Measurements from ENCODE around the gene GRID1.

The GRID1 gene

DNA sequence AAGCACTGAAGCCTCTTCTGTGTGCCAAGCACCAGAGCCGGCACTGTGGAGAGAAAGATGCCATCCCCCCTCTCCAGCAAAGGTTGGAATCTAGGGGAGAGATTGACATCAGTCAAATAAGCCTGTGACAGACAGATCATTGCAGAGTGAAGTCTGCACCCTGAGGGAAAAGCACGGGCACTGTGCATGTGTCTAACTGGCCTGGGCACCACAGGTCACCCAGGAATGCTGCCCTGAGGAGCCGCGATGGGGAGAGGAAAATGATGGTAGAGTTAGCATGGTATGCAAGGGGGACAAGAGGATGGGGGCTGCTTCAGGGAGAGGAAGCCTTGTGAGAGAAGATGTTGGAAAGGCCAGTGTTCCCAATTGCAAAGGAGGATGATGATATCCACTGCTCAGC, 261.0 kb downstream of the GRID1 start:
- H3K27ac ChIP-seq, result no peak overlapping the region
- TF ChIP-seq EZH2 (IDR thresholded peaks at IDR 0.05) (no peak), FOXP2 (optimal IDR thresholded peaks at IDR 0.05; ENCODE audit: control extremely low read depth, extremely low read length, insufficient read depth) (no peak)
- no peak for DNase-seq (ENCODE audit: low read depth, low spot score)

DNA sequence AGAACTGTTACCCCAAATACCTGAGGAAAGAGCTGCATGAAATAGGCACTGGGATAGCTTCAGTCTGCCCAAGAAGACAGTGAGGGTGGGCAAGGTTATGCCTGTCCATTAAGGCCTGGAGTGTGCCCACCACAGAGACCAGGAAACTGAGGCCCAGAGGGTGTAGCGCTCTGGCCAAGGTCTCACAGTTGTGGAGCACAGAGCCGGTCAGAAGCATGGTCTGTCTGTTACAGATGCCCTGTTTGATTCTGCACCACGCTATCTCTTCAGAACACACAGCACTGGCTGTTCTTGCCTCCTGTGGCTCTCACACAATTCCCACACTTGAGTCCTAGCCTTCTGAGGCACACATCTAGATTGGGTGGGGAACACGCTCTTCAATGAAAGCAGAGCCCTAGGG, 261.4 kb downstream of the GRID1 start:
- Histone ChIP-seq H3K9ac (ENCODE audit: insufficient read length) (no peak overlapping the region), H3K36me3 (ENCODE audit: insufficient read depth, low read length) (no peaks in the 10 kb centered on the region), H3K27ac (no peak overlapping the region), H3K9me3 (ENCODE audit: low read depth, low read length) (no peaks in the 10 kb centered on the region), H3K4me3 (no peak overlapping the region)
- TF ChIP-seq FOXP2 (optimal IDR thresholded peaks at IDR 0.05; ENCODE audit: control extremely low read depth, extremely low read length, insufficient read depth) (no peak), POLR2AphosphoS5 (IDR thresholded peaks at IDR 0.05; ENCODE audit: borderline replicate concordance, low read depth, low read length) (no peak), EZH2 (IDR thresholded peaks at IDR 0.05) (no peak)
- DNase-seq (ENCODE audit: low read depth, low spot score), result no peak

More for the DNA sequence above, 261.0 kb downstream of the GRID1 start:
- H3K9ac ChIP-seq (ENCODE audit: insufficient read length), result no peak overlapping the region
- H3K36me3 ChIP-seq (ENCODE audit: insufficient read depth, low read length), result no peaks in the 10 kb centered on the region
- no peak overlapping the region for H3K4me3 ChIP-seq
- no peaks in the 10 kb centered on the region for H3K9me3 ChIP-seq (ENCODE audit: low read depth, low read length)

DNA sequence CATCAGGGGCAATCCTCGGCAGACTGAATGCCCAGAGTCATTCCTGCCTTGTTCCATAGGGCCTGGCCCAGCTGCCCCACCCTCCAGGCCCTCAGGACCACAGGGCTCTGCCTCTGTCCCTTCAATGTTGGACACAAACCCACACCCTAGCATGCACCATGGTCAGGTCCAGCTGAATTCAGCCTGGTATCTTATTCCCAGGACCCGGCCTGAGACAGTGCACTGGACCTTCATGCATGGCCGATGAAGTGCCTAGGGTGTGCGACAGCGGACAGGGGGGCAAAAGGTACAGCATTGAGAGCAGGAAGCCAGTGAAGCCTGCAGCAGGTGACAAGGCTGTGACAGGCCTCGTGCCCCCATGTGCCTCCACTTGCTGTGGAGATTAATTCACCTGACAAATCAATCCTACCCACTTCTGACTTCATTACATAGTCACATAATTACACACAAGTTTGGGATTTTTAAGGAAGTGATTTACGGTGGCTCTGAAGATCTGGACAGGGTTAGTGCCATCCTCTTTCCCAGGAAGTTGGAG, 261.9 kb downstream of the GRID1 start:
- Histone ChIP-seq H3K4me3 (no peak overlapping the region), H3K9ac (ENCODE audit: insufficient read length) (no peak overlapping the region), H3K9me3 (ENCODE audit: low read depth, low read length) (no peaks in the 10 kb centered on the region), H3K27ac (no peak overlapping the region), H3K36me3 (ENCODE audit: insufficient read depth, low read length) (no peaks in the 10 kb centered on the region)
- TF ChIP-seq POLR2AphosphoS5 (IDR thresholded peaks at IDR 0.05; ENCODE audit: borderline replicate concordance, low read depth, low read length) (no peak), EZH2 (IDR thresholded peaks at IDR 0.05) (no peak), FOXP2 (optimal IDR thresholded peaks at IDR 0.05; ENCODE audit: control extremely low read depth, extremely low read length, insufficient read depth) (no peak)
- DNase-seq (ENCODE audit: low read depth, low spot score), result no peak

DNA sequence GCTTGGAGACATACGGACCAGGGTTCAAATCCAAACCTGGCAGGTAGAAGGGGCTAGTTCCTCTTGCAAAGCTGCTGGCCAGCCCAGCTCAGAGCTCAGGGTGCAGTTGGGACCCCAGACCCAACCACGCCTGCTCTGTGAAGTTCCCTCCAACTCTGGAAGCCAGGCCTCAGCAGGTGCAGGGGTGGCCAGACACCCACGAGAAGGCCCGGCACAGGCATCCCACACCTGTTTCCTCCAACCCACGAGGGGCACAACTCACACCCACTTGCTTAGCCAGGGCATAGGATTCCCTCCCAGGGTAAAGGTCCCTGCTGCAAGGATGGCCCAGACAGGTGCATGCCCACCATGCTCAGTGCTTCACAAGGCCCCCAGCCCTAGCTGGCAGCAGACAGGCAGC, 262.4 kb downstream of the GRID1 start:
- Histone ChIP-seq H3K36me3 (ENCODE audit: insufficient read depth, low read length) (no peaks in the 10 kb centered on the region), H3K27ac (no peak overlapping the region), H3K9me3 (ENCODE audit: low read depth, low read length) (no peaks in the 10 kb centered on the region), H3K4me3 (no peak overlapping the region), H3K9ac (ENCODE audit: insufficient read length) (no peak overlapping the region)
- TF ChIP-seq FOXP2 (optimal IDR thresholded peaks at IDR 0.05; ENCODE audit: control extremely low read depth, extremely low read length, insufficient read depth) (no peak), POLR2AphosphoS5 (IDR thresholded peaks at IDR 0.05; ENCODE audit: borderline replicate concordance, low read depth, low read length) (no peak), EZH2 (IDR thresholded peaks at IDR 0.05) (no peak)
- no peak for DNase-seq (ENCODE audit: low read depth, low spot score)

DNA sequence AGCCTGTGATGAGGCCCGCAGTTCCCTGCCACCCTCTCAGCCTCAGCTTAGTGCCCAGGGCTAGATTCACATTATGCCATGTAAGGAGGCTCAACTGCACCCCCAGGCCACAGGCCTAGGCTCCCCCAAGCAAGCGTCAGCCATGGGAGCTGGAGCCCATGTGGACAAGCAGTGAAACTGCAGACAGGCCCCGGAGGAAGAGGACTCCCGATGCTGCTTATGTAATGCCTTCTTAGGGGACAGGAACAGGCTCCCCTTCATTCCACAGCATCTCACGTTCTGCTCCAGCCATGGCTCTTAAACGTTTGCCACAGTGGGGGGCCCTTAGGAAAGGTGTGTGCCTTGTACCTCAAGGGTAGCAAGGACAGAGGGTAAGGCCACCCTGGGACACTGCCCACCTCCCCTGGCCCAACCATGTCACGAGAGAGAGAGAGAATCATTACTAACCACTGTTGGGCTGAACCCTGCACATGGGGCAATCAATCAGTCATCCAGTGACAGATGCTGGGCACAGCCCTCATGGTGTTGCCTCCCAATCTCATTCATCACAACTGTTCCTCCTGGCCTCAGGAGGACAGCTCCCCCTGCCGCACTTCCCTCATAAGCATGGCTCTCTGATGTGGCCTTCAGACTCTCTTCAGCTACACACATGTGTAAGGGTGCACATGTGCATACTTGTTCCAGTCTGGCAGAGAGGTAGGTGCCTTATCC, 263.0 kb downstream of the GRID1 start:
- TF ChIP-seq FOXP2 (optimal IDR thresholded peaks at IDR 0.05; ENCODE audit: control extremely low read depth, extremely low read length, insufficient read depth), result no peak
- TF ChIP-seq EZH2 (IDR thresholded peaks at IDR 0.05), result no peak
- TF ChIP-seq POLR2AphosphoS5 (IDR thresholded peaks at IDR 0.05; ENCODE audit: borderline replicate concordance, low read depth, low read length), result no peak
- H3K9me3 ChIP-seq (ENCODE audit: low read depth, low read length), result no peaks in the 10 kb centered on the region
- no peak overlapping the region for H3K9ac ChIP-seq (ENCODE audit: insufficient read length)
- no peaks in the 10 kb centered on the region for H3K36me3 ChIP-seq (ENCODE audit: insufficient read depth, low read length)
- H3K4me3 ChIP-seq, result no peak overlapping the region
- no peak overlapping the region for H3K27ac ChIP-seq
- no peak for DNase-seq (ENCODE audit: low read depth, low spot score)

DNA sequence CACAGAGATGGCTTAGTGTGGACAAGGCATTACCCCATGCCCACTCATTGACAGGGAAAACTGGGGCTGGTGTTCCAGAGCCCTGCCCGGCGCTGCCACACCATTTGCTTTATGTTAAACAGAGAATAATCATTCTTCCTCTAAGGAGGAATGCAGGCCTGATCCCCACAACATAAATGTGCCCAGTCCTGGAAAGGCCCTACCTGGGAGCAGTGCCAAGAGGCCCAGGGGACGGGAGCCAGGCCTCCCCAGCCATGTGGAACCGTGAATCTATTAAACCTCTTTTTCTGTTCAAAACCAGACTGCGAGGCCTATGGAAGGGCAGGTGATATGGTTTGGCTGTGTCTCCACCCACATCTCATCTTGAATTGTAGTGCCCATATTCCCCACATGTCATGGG, 264.1 kb downstream of the GRID1 start:
- no peak for TF ChIP-seq POLR2AphosphoS5 (IDR thresholded peaks at IDR 0.05; ENCODE audit: borderline replicate concordance, low read depth, low read length)
- no peak for TF ChIP-seq FOXP2 (optimal IDR thresholded peaks at IDR 0.05; ENCODE audit: control extremely low read depth, extremely low read length, insufficient read depth)
- no peak for TF ChIP-seq EZH2 (IDR thresholded peaks at IDR 0.05)
- no peaks in the 10 kb centered on the region for H3K9me3 ChIP-seq (ENCODE audit: low read depth, low read length)
- H3K36me3 ChIP-seq (ENCODE audit: insufficient read depth, low read length), result no peaks in the 10 kb centered on the region
- no peak for DNase-seq (ENCODE audit: low read depth, low spot score)
- no peak overlapping the region for H3K9ac ChIP-seq (ENCODE audit: insufficient read length)
- H3K4me3 ChIP-seq, result no peak overlapping the region
- H3K27ac ChIP-seq, result no peak overlapping the region

DNA sequence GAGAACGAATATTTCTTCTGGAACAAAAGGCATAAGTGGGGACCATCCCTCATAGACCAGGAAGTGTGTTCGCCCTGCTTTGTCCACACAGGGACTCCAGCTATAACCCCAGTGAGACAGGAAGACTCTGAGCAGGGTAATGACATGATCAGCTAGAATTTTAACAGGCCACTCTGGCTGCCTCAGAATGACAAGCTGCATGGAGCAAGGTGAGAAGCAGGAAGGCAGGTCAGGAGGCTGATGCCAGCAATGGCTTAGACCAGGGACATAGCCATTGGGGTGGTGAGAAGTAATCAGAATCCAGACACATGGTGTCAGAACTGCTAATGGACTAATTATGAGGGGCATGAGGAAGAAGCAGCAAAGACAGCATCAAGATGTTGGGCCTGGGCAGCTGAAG, 264.6 kb downstream of the GRID1 start:
- no peak overlapping the region for H3K4me3 ChIP-seq
- DNase-seq (ENCODE audit: low read depth, low spot score), result no peak
- no peaks in the 10 kb centered on the region for H3K36me3 ChIP-seq (ENCODE audit: insufficient read depth, low read length)
- no peak overlapping the region for H3K9ac ChIP-seq (ENCODE audit: insufficient read length)
- no peaks in the 10 kb centered on the region for H3K9me3 ChIP-seq (ENCODE audit: low read depth, low read length)
- no peak overlapping the region for H3K27ac ChIP-seq
- TF ChIP-seq FOXP2 (optimal IDR thresholded peaks at IDR 0.05; ENCODE audit: control extremely low read depth, extremely low read length, insufficient read depth) (no peak), EZH2 (IDR thresholded peaks at IDR 0.05) (no peak), POLR2AphosphoS5 (IDR thresholded peaks at IDR 0.05; ENCODE audit: borderline replicate concordance, low read depth, low read length) (no peak)

DNA sequence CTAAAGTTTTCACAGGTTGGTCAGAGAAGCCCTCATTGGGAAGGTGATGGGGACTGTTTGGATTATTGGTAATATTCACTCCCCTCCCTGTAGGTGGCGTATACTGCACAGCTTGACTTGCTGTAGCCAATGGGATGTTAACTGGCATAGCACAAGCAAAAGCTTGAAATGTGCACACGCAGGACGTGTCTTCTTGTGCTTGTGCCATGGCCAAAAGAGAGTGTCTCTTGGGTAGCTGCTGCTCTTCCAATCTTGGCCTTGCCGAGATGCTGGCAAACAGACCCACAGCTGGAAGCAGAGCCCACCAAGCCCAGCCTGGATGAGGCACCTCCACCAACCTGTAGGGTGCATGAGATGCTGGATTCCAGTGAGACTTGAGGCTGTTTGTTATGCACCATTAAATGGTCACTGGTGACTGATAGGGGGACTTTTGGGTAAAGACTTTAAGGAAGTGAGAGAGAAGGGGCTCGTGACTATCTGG, 266.0 kb downstream of the GRID1 start:
- H3K9me3 ChIP-seq (ENCODE audit: low read depth, low read length), result no peaks in the 10 kb centered on the region
- no peak overlapping the region for H3K27ac ChIP-seq
- no peak for DNase-seq (ENCODE audit: low read depth, low spot score)
- TF ChIP-seq EZH2 (IDR thresholded peaks at IDR 0.05), result no peak
- no peak for TF ChIP-seq POLR2AphosphoS5 (IDR thresholded peaks at IDR 0.05; ENCODE audit: borderline replicate concordance, low read depth, low read length)
- no peak for TF ChIP-seq FOXP2 (optimal IDR thresholded peaks at IDR 0.05; ENCODE audit: control extremely low read depth, extremely low read length, insufficient read depth)
- H3K4me3 ChIP-seq, result no peak overlapping the region
- H3K36me3 ChIP-seq (ENCODE audit: insufficient read depth, low read length), result no peaks in the 10 kb centered on the region
- no peak overlapping the region for H3K9ac ChIP-seq (ENCODE audit: insufficient read length)
